ENCODE results near the gene SAP30BP.

Gene SAP30BP

DNA sequence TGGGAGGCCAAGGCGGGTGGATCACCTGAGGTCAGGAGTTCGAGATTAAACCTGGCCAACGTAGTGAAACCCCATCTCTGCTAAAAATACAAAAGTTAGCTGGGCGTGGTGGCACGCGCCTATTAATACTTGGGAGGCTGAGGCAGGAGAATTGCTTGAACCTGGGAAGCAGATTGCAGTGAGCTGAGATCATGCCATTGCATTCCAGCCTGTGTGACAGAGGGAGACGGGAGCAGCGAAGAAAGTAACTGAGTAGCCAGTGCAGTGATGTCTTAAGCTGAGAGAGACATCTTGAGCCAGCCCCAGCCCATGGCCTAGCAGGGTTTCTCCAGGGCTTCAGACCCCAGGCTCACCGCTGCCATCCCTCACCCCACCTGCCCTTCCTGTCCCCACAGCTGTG is 43.8 kb upstream of the SAP30BP start:
- no peak overlapping the region for H3K4me3 ChIP-seq (ENCODE audit: low read depth, low read length)
- TF ChIP-seq, protein P1, sequence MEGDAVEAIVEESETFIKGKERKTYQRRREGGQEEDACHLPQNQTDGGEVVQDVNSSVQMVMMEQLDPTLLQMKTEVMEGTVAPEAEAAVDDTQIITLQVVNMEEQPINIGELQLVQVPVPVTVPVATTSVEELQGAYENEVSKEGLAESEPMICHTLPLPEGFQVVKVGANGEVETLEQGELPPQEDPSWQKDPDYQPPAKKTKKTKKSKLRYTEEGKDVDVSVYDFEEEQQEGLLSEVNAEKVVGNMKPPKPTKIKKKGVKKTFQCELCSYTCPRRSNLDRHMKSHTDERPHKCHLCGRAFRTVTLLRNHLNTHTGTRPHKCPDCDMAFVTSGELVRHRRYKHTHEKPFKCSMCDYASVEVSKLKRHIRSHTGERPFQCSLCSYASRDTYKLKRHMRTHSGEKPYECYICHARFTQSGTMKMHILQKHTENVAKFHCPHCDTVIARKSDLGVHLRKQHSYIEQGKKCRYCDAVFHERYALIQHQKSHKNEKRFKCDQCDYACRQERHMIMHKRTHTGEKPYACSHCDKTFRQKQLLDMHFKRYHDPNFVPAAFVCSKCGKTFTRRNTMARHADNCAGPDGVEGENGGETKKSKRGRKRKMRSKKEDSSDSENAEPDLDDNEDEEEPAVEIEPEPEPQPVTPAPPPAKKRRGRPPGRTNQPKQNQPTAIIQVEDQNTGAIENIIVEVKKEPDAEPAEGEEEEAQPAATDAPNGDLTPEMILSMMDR (IDR thresholded peaks at IDR 0.05; ENCODE audit: borderline replicate concordance, insufficient read depth, low read depth, low read length), result no peak

DNA sequence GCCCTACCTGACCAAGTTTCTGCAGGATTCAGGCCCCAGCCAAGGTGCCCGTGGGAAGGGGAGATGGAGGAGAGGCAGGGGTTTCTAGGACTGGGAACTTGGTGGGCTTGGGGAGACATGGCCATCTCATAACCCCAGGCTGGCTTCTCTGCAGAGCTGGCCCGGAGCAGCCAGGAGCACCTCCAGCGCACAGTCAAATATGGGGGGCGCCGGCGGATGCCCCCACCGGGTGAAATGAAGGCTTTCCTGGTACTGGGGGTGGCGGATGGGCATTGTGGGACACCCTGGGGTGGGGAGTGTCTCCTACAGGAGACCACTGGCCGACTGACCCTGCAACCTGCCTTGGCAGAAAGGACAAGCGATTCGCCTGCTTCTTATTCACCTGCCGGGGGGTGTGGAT is 43.1 kb upstream of the SAP30BP start:
- TF ChIP-seq, protein P1 (IDR thresholded peaks at IDR 0.05; ENCODE audit: borderline replicate concordance, insufficient read depth, low read depth, low read length), result no peak
- H3K4me3 ChIP-seq (ENCODE audit: low read depth, low read length), result no peak overlapping the region

DNA sequence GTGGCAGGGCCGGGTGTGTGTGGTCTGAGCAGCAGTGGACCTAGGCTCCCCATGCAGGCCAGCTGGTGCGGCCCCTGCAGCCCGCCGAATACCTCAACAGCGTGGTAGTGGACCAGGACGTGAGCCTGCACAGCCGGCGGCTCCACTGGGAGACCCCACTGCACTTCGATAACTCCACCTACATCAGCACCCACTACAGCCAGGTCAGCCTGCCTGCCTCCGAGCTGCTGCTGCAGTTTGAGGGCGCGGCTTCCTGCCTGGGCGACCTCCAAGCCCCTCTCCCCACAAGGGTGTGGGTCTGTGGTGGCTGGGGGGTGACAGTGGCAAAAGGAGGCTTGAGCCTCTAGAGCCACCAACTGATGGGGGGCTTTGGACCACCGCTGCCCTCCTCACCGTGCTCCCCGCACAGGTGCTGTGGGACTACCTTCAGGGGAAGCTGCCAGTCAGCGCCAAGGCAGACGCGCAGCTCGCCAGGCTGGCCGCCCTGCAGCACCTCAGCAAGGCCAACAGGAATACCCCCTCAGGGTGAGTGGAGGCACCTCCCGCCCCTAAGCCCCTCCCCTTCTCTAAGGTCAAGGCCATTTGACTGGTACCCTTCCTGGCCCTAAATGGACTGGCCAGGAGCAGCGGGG is 42.3 kb upstream of the SAP30BP start:
- TF ChIP-seq, protein P1 (IDR thresholded peaks at IDR 0.05; ENCODE audit: borderline replicate concordance, insufficient read depth, low read depth, low read length), result no peak
- H3K4me3 ChIP-seq (ENCODE audit: low read depth, low read length), result no peak overlapping the region

DNA sequence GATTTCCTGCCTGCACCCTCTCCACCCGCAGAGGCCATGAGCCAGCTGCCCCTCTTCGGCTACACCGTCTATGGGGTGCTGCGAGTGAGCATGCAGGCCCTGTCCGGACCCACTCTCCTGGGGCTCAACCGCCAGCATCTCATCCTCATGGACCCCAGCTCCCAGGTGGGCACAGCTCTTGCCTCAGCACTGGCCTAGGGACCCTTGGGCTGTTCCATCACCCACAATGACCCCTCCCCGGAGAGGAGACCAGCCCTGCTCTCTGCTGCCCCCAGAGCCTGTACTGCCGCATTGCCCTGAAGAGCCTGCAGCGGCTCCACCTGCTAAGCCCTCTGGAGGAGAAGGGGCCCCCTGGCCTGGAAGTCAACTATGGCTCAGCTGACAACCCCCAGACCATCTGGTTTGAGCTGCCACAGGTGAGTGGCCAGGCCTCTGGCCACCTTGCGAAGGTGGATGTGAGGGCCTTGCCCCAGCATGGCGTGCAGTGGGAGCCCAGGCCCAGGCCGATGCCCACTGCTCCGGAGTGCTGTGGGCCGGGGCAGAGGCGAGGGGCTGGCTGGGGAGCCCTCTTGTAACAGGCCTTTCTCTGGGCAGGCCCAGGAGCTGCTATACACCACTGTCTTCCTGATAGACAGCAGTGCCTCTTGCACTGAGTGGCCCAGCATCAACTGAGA is 41.2 kb upstream of the SAP30BP start:
- TF ChIP-seq, protein P1 (IDR thresholded peaks at IDR 0.05; ENCODE audit: borderline replicate concordance, insufficient read depth, low read depth, low read length), result peak; percentile 83
- H3K4me3 ChIP-seq (ENCODE audit: low read depth, low read length), result no peak overlapping the region

DNA sequence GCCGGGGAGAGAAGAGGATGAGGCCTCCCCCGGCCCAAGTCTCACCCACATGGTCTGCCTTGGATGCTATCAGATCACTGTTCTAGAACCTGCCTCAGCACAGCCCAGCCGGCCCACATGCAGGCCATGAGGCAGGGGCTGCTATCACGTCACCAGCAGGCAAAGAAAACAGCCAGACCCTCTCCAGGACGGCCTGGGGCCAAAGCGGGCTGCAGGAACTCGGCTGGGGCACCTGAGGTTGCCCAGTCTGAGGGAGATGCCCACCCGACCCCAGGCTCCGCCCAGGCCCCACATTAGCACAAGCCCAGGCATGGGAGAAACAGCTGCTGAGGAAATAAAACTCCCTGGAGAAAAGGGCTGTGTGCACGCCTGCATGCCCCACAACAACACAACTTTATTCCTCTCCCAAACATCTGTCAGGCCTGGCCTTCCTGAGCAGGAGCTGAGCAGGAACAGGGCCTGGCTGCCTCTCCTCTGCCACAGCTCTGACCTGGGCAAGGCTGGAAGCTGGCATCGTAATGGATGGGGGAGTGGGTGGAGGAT is 40.6 kb upstream of the SAP30BP start:
- H3K4me3 ChIP-seq (ENCODE audit: low read depth, low read length), result no peak overlapping the region
- TF ChIP-seq, protein P1 (IDR thresholded peaks at IDR 0.05; ENCODE audit: borderline replicate concordance, insufficient read depth, low read depth, low read length), result no peak

DNA sequence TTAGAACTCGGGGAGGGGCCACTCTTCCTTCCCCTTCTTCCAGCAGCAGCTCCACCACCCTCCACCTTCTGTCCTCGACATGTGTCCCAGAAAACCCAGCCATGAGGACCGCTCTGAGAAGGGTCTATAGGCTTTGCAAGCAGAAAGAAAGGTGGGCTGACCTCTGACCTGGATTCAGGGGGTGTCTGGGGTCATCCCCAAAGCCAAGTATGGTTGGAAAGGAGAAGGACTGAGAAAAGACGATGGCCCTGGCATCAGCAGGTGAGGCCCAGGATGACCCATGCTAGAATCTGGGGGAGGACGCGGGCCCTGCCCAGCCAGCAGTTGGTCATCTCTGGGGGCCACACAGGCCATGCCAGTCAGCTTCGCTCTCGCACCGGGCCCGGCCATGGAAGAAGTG is 40.0 kb upstream of the SAP30BP start:
- no peak overlapping the region for H3K4me3 ChIP-seq (ENCODE audit: low read depth, low read length)
- TF ChIP-seq, protein P1 (IDR thresholded peaks at IDR 0.05; ENCODE audit: borderline replicate concordance, insufficient read depth, low read depth, low read length), result no peak

DNA sequence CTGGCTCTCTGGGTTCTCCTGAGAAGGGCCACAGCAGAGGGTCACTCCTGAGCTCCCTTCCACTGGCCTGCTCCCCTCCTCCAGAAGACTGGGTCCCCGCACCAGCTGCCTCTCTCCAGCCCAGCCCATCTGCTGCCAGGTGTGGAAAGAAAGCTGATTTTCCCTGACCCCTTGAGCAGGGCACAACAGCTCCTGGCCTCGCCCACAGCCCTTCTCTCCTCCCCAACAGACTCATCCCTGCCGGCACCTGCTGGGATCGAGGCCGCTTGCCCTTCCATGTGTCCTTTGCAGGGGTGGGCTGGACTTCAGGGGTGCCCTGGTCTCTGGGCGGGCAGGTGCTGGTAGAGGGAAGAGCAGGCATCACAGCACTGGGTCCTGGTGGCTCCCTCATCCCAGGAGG is 38.7 kb upstream of the SAP30BP start:
- TF ChIP-seq, protein P1 (IDR thresholded peaks at IDR 0.05; ENCODE audit: borderline replicate concordance, insufficient read depth, low read depth, low read length), result no peak
- H3K4me3 ChIP-seq (ENCODE audit: low read depth, low read length), result no peak overlapping the region

Measured in GM12875 (cell line).